Hindlimb muscle (tissue), 1 donor: ENCODE results near the gene IL36B. TPM values are rescaled to one million over a fixed set of nuclear protein-coding genes. Genes with fewer than 3 reads are reported as not detected.
"Not testable (repeated sequence)": the region's sequence is repeated elsewhere in the genome, so short reads cannot be mapped to it uniquely, and the experiment has no call there.

Experiments used
- DNase-seq: peaks from one replicate; pipeline ENCODE4 v3.0.0-alpha.2; 2013
- polyA plus RNA-seq: library from polyadenylated mRNA; unstranded; fragments of 120-200 nt; gene quantifications from one replicate; pipeline ENCODE4 v1.2.1, GENCODE V29; 2013; ENCODE audit not compliant: insufficient read length

Gene IL36B
- polyA plus RNA-seq, result not detected

DNA sequence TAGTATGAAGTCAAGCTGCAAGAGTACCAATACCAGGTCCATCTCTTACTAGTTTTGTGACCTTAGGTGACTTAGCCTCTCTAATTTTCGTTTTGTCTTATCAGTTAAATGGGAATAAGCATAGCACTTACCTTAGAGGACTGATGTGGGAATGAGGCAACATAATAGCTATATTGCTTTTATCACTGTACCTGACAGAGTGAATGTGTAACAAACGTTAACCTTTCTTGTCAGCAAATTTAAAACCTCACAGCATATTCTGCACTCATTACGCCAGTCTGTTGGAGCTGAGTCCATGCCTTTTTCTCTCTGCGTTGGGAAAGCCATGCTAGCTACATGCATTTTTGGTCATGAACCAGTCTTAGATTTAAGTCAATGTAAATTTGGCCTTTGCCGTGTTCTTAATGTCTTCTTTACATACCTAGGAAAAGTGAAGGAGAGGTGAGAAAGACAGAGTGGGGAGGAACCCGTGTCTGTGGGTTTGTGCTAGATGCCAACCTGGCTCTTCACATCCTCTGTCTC is at the start of gene IL36B:
TSS of gene IL36B (minus strand) at position 472 of the 522 bp plus-strand sequence.
- no peak for DNase-seq

GRCh38 chr2:113102133-113102532 is 49.5 kb upstream of the IL36B start:
- DNase-seq, result no peak

GRCh38 chr2:113098532-113098931 is 45.9 kb upstream of the IL36B start:
- no peak for DNase-seq

- DNase-seq, result no peak
Measured at GRCh38 chr2:113098041-113098440, 45.4 kb upstream of the IL36B start.

DNA sequence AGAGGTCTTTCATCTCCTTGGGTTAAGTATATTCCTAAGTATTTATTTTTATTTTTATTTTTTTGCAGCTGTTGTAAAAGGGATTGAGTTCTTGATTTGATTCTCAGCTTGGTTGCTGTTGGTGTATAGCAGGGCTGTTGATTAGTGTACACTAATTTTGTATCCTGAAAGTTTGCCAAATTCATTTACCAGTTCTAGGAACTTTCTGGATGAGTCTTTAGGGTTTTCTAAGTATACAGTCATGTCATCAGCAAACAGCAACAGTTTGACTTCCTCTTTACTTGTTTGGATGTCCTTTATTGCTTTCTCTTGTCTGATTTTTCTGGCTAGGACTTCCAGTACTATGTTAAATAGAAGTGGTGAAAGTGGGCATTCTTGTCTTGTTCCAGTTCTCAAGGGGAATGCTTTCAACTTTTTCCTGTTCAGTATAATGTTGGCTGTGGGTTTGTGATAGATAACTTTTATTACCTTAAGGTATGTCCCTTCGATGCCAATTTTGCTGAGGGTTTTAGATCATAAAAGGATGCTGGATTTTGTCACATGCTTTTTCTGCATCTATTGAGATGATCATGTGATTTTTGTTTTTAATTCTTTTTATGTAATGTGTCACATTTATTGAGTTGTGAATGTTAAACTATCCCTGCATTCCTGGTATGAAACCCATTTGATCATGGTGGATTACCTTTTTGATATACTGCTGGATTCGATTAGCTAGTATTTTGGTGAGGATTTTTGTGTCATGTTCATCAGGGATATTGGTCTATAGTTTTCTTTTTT is 44.4 kb upstream of the IL36B start:
- not testable (repeated sequence) for DNase-seq

DNA sequence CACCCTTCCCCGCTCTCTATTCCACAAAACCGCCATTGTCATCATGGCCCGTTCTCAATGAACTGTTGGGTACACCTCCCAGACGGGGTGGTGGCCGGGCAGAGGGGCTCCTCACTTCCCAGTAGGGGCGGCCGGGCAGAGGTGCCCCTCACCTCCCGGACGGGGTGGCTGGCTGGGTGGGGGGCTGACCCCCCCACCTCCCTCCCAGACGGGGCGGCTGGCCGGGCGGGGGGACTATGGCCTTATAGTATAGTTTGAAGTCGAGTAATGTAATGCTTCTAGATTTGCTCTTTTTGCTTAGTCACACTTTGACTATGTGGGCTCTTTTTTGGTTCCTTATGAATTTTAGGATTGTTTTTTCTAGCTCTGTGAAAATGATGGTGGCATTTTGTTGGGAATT is 43.6 kb upstream of the IL36B start:
- not testable (repeated sequence) for DNase-seq

DNA sequence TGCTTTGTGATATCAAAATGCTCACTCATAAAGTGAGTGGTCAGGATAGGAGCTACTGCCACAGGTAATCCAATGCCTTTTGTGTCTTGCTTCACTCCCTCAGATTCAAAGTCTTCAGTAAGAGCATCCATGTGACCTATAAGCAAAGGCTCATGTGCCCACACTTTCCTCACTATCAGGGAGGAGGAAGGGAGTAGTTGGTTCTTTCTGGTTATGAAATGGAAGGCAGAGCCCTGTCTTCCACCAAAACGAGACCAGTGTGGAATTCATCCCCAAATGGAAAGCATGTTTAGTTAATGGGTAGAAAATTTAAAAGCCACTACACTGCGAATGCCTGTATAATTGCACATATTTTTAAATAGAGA is 40.9 kb upstream of the IL36B start:
- no peak for DNase-seq

DNA sequence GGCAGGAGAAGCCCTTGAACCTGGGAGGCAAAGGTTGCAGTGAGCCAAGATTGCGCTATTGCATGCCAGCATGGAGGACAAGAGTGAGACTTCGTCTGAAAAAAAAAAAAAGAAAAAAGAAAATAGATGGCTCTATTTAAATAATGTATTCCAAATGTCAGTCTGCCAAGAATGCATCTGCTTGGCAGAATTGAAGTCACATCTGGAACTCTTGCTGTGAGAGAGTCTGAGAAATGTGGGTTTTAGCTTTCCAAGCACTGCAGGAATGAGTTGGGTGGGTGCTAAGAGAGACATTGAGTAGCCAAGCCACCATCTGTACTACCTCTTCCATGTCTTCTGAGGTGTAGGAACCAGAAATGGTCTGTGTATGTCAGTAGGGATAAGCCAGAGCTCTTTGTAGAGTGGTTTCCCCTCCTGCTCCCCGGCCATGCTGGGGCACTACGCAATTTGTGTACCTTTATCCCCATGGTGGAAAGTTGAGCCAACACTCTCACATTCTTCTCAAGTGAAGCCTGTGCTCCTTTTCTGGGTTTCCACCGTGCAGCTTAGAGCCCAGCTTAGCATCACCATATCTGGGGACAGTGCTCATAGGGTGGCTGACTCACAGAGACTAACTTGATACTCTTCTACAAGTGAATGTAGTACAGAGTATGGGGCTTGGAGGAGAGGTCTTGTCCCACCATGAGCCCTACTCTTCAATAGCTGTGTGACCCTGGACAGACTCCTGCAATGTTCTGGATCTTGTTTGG is 40.4 kb upstream of the IL36B start:
- no peak for DNase-seq

DNA sequence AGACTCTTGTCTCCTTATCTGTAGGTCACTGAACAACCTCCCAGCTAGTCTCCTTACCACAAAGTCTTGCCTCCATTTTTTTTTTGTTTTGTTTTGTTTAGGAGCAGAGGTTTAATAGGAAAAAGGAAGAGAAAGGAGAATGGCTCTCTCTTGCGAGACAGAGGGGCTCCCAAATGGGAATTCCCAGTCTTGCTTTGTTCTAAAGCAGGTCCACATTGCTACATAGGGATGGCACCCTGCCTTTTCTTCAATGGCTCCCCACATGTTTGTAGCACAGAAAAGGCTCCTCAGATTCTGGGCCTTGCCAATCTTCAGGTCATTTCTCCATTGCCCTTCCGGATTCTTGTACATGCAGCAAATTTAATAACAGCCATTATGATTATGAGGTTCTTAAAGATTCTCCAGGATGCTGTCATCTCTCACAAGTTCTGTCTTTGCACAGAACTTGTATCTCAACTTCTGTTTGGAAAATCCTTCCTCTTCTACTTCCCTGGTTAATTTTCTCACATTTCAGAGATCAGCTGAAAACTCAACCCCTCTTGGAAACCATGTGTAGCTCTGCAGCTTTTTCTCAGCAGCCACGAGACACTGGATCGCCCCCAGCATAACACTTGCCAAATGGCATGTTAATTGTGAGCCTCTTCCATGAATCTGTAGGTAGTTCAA is 38.7 kb upstream of the IL36B start:
- DNase-seq, result no peak

DNA sequence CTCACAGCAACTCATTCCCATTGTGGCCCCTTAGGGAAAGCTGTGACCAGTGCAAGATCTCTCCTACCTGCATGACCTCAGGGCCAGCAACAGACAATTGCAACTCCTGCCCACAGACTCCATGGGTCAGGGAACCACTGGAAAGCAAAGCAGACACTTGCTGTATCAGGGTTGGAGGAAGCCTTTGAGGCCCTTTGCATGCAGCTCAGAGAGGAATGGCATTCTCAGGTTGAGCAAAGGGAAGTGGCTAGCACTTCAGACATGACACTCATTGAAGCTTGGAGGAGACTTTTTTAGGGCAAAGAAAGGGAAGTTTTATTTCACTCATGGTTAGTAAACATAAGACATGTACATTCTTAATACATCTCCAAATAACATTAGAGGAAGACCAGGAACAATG is 37.2 kb upstream of the IL36B start:
- no peak for DNase-seq

GRCh38 chr2:113088213-113088992 is 35.7 kb upstream of the IL36B start:
- DNase-seq, result no peak

DNA sequence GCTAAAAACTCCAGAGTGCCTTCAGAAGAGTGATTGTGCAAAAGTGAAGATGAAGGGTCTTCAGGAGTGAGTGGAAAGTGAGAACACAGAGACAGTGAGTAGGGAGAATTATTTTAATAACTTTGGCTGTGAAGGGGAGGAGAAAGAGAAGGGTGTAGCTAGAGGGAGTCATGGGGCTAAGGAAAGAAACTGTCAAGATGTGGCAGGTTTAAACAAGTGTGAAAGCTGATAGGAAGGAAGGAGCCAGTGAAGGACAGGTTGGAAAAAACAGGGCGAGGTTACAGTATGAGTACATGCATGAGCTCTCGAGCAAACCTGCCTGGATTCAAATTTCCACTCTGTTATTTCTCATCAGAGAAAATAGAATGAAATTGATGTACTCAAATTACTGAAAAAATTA is 32.9 kb upstream of the IL36B start:
- no peak for DNase-seq

- DNase-seq, result no peak
Measured at GRCh38 chr2:113084249-113085000, 31.8 kb upstream of the IL36B start.

DNA sequence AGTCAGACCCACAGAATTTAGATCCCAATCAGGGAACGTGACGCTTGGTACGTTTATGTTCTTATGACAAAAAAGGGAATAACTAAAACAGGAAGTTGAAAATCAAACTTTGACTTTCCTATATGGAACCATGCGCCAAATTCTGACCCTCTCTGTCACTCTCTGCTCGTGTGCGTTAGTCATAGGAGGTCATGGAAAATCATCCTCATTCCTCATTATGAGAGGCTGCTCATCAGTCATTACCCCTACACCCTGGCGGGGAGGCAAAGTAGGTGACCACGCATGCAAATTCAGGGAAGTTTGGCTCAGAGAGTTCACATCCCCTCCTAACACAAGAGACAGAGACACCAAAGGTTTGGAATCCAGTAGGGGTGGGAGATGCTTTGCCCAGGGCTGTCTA is 30.6 kb upstream of the IL36B start:
- no peak for DNase-seq

GRCh38 chr2:113081488-113082210 is 29.0 kb upstream of the IL36B start:
- no peak for DNase-seq

GRCh38 chr2:113080134-113080533 is 27.5 kb upstream of the IL36B start:
- peak; percentile 11 for DNase-seq

DNA sequence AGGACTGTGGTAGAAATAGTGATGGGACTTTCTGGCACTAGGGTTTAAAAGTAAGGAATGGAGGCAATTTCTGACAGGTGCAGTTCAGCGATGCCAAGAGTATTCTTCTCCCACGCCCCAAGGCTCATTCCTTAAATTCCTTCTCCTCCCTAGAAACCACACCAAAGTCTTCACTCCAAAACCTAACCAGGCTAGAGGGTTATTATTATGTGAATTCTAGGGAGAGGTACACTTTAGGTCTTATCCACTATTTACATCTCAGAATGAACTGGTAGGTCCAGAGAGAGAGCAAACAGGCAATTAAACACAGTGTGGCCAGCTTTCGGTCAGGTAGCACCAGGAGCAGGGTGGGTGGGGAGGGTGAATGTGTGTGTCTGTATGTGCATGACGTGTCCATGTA is 26.5 kb upstream of the IL36B start:
- DNase-seq, result no peak

DNA sequence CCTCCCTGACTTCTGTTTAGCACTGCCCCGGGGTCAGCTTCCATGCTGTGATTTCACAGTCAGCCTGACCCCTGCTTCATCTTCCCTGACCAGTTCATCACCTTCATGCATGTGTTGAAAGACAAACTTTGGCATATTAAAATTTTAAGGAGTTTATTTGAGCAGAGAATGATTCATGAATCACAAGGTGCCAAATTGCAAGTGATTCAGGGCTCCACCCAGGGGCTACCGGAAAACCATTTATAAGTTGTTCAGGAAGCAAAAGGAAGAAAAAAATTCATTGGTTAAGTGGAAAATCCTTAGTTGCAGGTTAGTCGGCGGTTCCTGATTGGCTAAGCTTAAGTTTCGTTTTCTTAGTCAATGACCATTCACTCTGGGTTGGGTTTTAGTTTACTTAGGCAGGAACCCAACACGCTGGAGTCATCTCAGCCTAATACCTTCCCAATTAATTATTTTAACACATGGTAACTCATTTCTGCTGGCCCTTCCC is 25.7 kb upstream of the IL36B start:
- no peak for DNase-seq

DNA sequence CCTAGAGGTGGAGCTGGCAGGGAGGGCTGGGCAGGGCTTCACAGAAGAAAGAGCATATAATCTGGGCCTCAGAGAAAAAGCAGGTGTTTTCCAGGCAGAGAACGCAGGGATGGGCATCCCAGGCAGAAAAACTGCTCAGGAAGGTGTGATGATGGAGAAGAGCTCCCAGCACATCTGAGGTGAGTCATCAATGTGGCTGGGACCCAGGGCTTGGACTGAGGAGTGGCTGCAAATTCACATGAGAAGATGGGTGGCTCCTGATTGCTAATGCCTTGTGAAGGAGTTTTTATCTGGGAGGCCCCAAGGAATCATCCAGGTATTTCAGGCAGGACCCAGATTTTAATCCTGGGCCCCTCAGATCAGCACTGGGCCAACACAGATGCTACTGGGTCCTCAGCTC is 25.3 kb upstream of the IL36B start:
- no peak for DNase-seq

DNA sequence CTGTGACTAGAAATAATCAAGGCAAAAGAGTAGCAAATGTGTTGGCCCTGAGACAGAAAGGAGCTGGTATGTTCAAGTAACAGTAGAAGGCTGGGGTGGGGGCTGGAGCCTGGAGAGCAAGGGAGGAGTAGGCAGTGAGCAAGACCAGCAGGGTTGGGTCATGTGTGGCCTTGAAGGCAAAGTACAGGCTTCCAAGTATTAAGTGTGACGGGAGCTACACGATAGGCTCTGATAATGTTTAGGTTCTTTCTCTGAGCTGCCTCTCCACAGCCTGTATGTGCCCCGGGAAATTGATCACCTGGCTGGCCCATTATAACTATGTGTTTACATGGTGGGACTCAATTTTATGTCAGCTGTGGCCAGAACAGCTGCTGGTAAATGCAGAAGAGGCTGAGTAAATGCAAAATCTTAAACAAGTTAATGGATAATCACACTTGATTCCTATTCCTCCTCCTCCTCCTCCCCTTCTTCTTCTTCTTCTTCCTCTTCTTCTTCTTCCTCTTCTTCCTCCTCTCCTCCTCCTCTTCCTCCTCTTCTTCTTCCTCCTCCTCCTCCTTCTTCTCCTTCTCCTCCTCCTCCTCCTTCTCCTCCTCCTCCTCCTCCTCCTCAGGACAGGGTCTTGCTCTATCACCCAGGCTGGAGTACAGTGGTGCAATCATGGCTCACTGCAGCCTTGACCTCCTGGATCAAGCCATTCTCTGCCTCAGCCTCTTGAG is 24.4 kb upstream of the IL36B start:
- DNase-seq, result no peak
